Cardiac fibroblast (primary cell): ENCODE measurements around the gene IL20RB.

ENCODE experiments used
- DNase-seq, 2 donors: peaks; one replicate each; pipeline versions ENCODE4 v3.0.0 to v3.0.0-alpha.2; 2010; ENCODE audit warnings: low read depth in 2 of 2
- H3K4me3 ChIP-seq, 2 donors: replicated peaks in 1 of 2; 1 replicate in 1 of 2; 2 replicates in 1 of 2; pipeline ENCODE4 v1.5.1; 2011; ENCODE audit warnings: low read depth in 2 of 2, low read length in 2 of 2, mild to moderate bottlenecking in 2 of 2, moderate library complexity in 1 of 2
- CTCF ChIP-seq: IDR thresholded peaks from one replicate; pipeline ENCODE4 v1.5.1; 2011; ENCODE audit warnings: low read depth, mild to moderate bottlenecking, low read length, inconsistent platforms

The IL20RB gene

GRCh38 chr3:136919799-136920580 is 37.8 kb upstream of the IL20RB start:
- peak; percentile 27 to 53 for DNase-seq
- TF ChIP-seq CTCF, result no peak
- no peak overlapping the region for H3K4me3 ChIP-seq

GRCh38 chr3:136920904-136921611 is 36.7 kb upstream of the IL20RB start:
- TF ChIP-seq CTCF, result no peak
- no peak for DNase-seq
- H3K4me3 ChIP-seq, result no peak overlapping the region

GRCh38 chr3:136925425-136926190 is 32.2 kb upstream of the IL20RB start:
- DNase-seq, result no peak
- H3K4me3 ChIP-seq, result no peak overlapping the region
- TF ChIP-seq CTCF, result no peak

GRCh38 chr3:136928240-136928639 is 29.5 kb upstream of the IL20RB start:
- no peak for TF ChIP-seq CTCF
- no peak for DNase-seq
- no peak overlapping the region for H3K4me3 ChIP-seq

- TF ChIP-seq CTCF, result no peak
- peak overlapping the region; percentile 14 to 22 for H3K4me3 ChIP-seq
- DNase-seq, result peak; percentile 65 to 68
Observed at GRCh38 chr3:136929977-136930670, 27.7 kb upstream of the IL20RB start.

- no peak for DNase-seq
- TF ChIP-seq CTCF, result no peak
- peak overlapping the region; percentile 14 to 22 for H3K4me3 ChIP-seq
Observed at GRCh38 chr3:136931606-136932005, 26.2 kb upstream of the IL20RB start.
